ENCODE results near the gene KCNS3. TPM values are rescaled to one million over a fixed set of nuclear protein-coding genes. Genes with fewer than 3 reads are reported as not detected.

Gene KCNS3
- total RNA-seq, 1 experiment from 2014 or later, result 1.7 TPM

DNA sequence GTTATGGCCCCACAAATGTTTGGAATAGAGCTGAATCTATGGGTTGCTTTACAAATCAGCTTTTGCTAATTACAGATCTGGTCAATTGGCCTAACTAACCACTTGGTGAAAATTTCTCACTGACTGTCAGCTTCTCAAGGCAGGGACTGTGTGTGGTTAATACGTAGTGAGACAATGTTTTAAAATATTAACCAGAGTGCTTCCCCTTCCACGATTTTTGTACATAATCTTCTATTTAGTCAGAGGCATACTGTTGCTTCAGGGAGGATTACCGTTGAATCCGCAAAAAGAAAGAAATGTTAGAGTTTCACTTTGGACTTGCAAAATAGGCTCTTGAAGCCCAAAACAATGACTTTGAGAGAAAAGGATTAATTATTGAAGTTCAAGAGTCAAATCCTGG, 14.9 kb upstream of the KCNS3 start:
- Histone ChIP-seq H3K27ac (ENCODE audit: low read length) (no peak overlapping the region), H3K9me3 (ENCODE audit: control insufficient read depth, insufficient read depth, low read depth, low read length) (no peaks in the 10 kb centered on the region), H3K36me3 (ENCODE audit: control insufficient read depth, insufficient read depth, low read length) (no peaks in the 10 kb centered on the region), H3K4me1 (ENCODE audit: control insufficient read depth, insufficient read depth, low read length) (no peaks in the 10 kb centered on the region), H3K4me3 (ENCODE audit: low read depth in 2 of 2, low read length in 2 of 2) (no peak overlapping the region), H3K27me3 (ENCODE audit: control insufficient read depth, insufficient read depth, low read length) (no peaks in the 10 kb centered on the region)
- TF ChIP-seq SIN3A (IDR thresholded peaks at IDR 0.05; ENCODE audit: borderline replicate concordance, insufficient read depth, low read depth, low read length), result no peak
- no peak for TF ChIP-seq POLR2AphosphoS5 (IDR thresholded peaks at IDR 0.05; ENCODE audit: low read depth, low read length)
- TF ChIP-seq, protein P1, sequence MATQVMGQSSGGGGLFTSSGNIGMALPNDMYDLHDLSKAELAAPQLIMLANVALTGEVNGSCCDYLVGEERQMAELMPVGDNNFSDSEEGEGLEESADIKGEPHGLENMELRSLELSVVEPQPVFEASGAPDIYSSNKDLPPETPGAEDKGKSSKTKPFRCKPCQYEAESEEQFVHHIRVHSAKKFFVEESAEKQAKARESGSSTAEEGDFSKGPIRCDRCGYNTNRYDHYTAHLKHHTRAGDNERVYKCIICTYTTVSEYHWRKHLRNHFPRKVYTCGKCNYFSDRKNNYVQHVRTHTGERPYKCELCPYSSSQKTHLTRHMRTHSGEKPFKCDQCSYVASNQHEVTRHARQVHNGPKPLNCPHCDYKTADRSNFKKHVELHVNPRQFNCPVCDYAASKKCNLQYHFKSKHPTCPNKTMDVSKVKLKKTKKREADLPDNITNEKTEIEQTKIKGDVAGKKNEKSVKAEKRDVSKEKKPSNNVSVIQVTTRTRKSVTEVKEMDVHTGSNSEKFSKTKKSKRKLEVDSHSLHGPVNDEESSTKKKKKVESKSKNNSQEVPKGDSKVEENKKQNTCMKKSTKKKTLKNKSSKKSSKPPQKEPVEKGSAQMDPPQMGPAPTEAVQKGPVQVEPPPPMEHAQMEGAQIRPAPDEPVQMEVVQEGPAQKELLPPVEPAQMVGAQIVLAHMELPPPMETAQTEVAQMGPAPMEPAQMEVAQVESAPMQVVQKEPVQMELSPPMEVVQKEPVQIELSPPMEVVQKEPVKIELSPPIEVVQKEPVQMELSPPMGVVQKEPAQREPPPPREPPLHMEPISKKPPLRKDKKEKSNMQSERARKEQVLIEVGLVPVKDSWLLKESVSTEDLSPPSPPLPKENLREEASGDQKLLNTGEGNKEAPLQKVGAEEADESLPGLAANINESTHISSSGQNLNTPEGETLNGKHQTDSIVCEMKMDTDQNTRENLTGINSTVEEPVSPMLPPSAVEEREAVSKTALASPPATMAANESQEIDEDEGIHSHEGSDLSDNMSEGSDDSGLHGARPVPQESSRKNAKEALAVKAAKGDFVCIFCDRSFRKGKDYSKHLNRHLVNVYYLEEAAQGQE (IDR thresholded peaks at IDR 0.05; ENCODE audit: insufficient read depth in 1 of 2, low read depth in 2 of 2, low read length in 1 of 2), result no peak
- no peak for TF ChIP-seq TCF7L2 (IDR thresholded peaks at IDR 0.05; ENCODE audit: low read depth, low read length)
- no peak for TF ChIP-seq CTCF (IDR thresholded peaks at IDR 0.05)
- ChIA-PET CTCF (no interaction called here), POLR2A (no interaction called here)
- BruUV-seq (replicated peaks), result no TSS peak
- ATAC-seq (no peak), DNase-seq (ENCODE audit: low read depth, low spot score) (no peak)
- intact Hi-C loops (cut with micrococcal nuclease; ENCODE audit: unreplicated experiment) (no loop called here), in situ Hi-C loops (cut with HindIII; ENCODE audit: low pct_unique_long_range_greater_than_20kb, low sequenced_read_pairs) (no loop called here)

DNA sequence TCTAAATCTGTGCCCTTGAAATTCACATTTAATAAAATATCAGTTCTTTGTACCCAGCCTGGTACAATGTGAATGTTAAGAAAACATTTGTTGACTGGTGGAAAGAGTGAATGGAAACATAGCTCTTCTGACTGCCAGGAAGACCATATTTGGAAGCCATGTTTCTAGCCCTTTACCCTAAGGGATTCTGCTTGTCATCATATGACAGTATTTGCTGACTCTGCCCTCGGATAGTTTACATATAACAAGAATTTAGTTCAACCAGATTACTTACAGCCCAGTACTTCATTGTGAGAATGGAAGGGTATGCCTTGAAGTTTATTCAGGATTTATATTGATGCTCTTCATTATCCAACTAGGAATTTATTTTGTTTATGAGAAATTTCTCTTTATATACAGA, 13.8 kb upstream of the KCNS3 start:
- ChIA-PET CTCF (no interaction called here), POLR2A (no interaction called here)
- no peak for DNase-seq (ENCODE audit: low read depth, low spot score)
- no peaks in the 10 kb centered on the region for H3K9me3 ChIP-seq (ENCODE audit: control insufficient read depth, insufficient read depth, low read depth, low read length)
- no peak for ATAC-seq
- intact Hi-C loops (cut with micrococcal nuclease; ENCODE audit: unreplicated experiment), result no loop called here
- H3K27me3 ChIP-seq (ENCODE audit: control insufficient read depth, insufficient read depth, low read length), result no peaks in the 10 kb centered on the region
- BruUV-seq (replicated peaks), result no TSS peak
- no peaks in the 10 kb centered on the region for H3K36me3 ChIP-seq (ENCODE audit: control insufficient read depth, insufficient read depth, low read length)
- H3K27ac ChIP-seq (ENCODE audit: low read length), result no peak overlapping the region
- TF ChIP-seq, protein P1 (IDR thresholded peaks at IDR 0.05; ENCODE audit: insufficient read depth in 1 of 2, low read depth in 2 of 2, low read length in 1 of 2), result no peak
- no peak for TF ChIP-seq SIN3A (IDR thresholded peaks at IDR 0.05; ENCODE audit: borderline replicate concordance, insufficient read depth, low read depth, low read length)
- TF ChIP-seq CTCF (IDR thresholded peaks at IDR 0.05), result no peak
- in situ Hi-C loops (cut with HindIII; ENCODE audit: low pct_unique_long_range_greater_than_20kb, low sequenced_read_pairs), result no loop called here
- H3K4me3 ChIP-seq (ENCODE audit: low read depth in 2 of 2, low read length in 2 of 2), result no peak overlapping the region
- H3K4me1 ChIP-seq (ENCODE audit: control insufficient read depth, insufficient read depth, low read length), result no peaks in the 10 kb centered on the region

Measured in Panc1 (cell line).